K562 (cell line): ENCODE data around the gene CREB5. TPM values are rescaled to one million over a fixed set of nuclear protein-coding genes. Genes with fewer than 3 reads are reported as not detected.

Experiments
- ATAC-seq: fragments of 200-7000 bp; cut with Tn5 transposase; 3 replicates; pipeline ENCODE4 v1.9.1; 2020; ENCODE audit warnings: moderate library complexity
- BruUV-seq: library from RNA; stranded (reverse); fragments of 400-500 nt; replicated peaks from 2 replicates; lab custom pipeline; 2021; lab: Mats Ljungman, UMichigan
- CTCF ChIA-PET: fragments of 300-600 bp; formaldehyde crosslinking; extraction: SDS; loops from one replicate; lab custom pipeline; 2021; ENCODE audit warnings: low intra/inter-chr PET ratio; lab: Yijun Ruan, JAX
- POLR2A ChIA-PET: fragments of 300-600, 350-650 bp; sonication (Branson Sonifier 250); formaldehyde crosslinking; extraction: SDS; loops from one replicate; lab custom pipeline; 2021; ENCODE audit warnings: antibody characterized with exemption, inconsistent platforms; lab: Yijun Ruan, JAX
- DNase-seq, 4 experiments: peaks; one replicate each; pipeline versions ENCODE4 v3.0.0 to v3.0.0-alpha.2; 2011 to 2018; ENCODE audit warnings: low spot score in 3 of 4, mixed read lengths in 3 of 4; ENCODE audit errors: extremely low read depth in 1 of 4
- FAIRE-seq: peaks from 2 replicates; lab custom pipeline; 2011; peaks lifted over from hg19 to GRCh38; lab: Jason Lieb, UNC
- H2AFZ ChIP-seq: 2 replicates; pipeline ENCODE4 v1.6.0; 2011; ENCODE audit warnings: low read depth, low read length, control low read depth, inconsistent platforms
- H3K27ac ChIP-seq: fragments of 200-600 bp; 3 replicates; pipeline ENCODE4 v1.8.0; 2011; ENCODE audit warnings: low read depth, mild to moderate bottlenecking, control low read depth, inconsistent platforms, low read length, moderate library complexity, mixed read lengths; ENCODE audit errors: extremely low read depth
- H3K27me3 ChIP-seq, 2 experiments: fragments of 300-600 bp in 1 of 2; 2 replicates in 1 of 2; 3 replicates in 1 of 2; pipeline versions ENCODE4 v1.6.0 to v1.8.0; 2011; ENCODE audit warnings: inconsistent platforms in 2 of 2, low read length in 2 of 2, mild to moderate bottlenecking in 1 of 2, mixed read lengths in 1 of 2, moderate library complexity in 1 of 2; ENCODE audit not compliant: control insufficient read depth in 2 of 2, insufficient read depth in 2 of 2
- H3K36me3 ChIP-seq: fragments of 300-600 bp; 3 replicates; pipeline ENCODE4 v1.8.0; 2011; ENCODE audit warnings: mild to moderate bottlenecking, low read length, inconsistent platforms; ENCODE audit not compliant: control insufficient read depth, insufficient read depth
- H3K4me1 ChIP-seq, 2 experiments: fragments of 200-600 bp in 1 of 2; replicated peaks in 1 of 2; 2 replicates in 1 of 2; 3 replicates in 1 of 2; pipeline versions ENCODE4 v1.5.1 to v1.8.0; 2011; ENCODE audit warnings: inconsistent platforms in 2 of 2, low read length in 2 of 2, mild to moderate bottlenecking in 1 of 2, mixed read lengths in 1 of 2, moderate library complexity in 1 of 2; ENCODE audit not compliant: control insufficient read depth in 2 of 2, insufficient read depth in 2 of 2
- H3K4me2 ChIP-seq: 2 replicates; pipeline ENCODE4 v1.6.1; 2011; ENCODE audit warnings: low read length, control low read depth, inconsistent platforms, mixed read lengths; ENCODE audit not compliant: insufficient read depth
- H3K4me3 ChIP-seq: fragments of 200-600 bp; sonication (generic), shearing (Covaris generic); 2 replicates; pipeline ENCODE4 v1.5.1; 2016; ENCODE audit warnings: control low read depth, inconsistent platforms
- H3K79me2 ChIP-seq: fragments of 200-600 bp; 3 replicates; pipeline ENCODE4 v1.8.0; 2011; ENCODE audit warnings: low read length, inconsistent platforms; ENCODE audit not compliant: control insufficient read depth, insufficient read depth
- H3K9ac ChIP-seq, 2 experiments: 2 replicates each; pipeline versions ENCODE4 v1.6.0 to v1.6.1; 2011; ENCODE audit warnings: low read depth in 2 of 2, low read length in 2 of 2, control low read depth in 1 of 2, inconsistent platforms in 1 of 2, mild to moderate bottlenecking in 1 of 2, mixed read lengths in 1 of 2; ENCODE audit not compliant: insufficient read depth in 1 of 2
- H3K9me1 ChIP-seq: one replicate; pipeline ENCODE4 v1.6.0; 2011; ENCODE audit warnings: inconsistent platforms, mild to moderate bottlenecking, low read length, moderate library complexity; ENCODE audit not compliant: control insufficient read depth, insufficient read depth
- H3K9me3 ChIP-seq: replicated peaks from 2 replicates; pipeline ENCODE4 v1.5.1; 2011; ENCODE audit warnings: low read depth, low read length, inconsistent platforms; ENCODE audit not compliant: control insufficient read depth, insufficient read depth
- H4K20me1 ChIP-seq: replicated peaks from 2 replicates; pipeline ENCODE4 v1.6.1; 2011; ENCODE audit warnings: low read length, inconsistent platforms, mixed read lengths; ENCODE audit not compliant: control insufficient read depth, insufficient read depth
- GMEB1 ChIP-seq: fragments of 250-450 bp; sonication (Bioruptor Pico); IDR thresholded peaks from 2 replicates; pipeline ENCODE4 v1.4.0; 2020; ENCODE audit warnings: mild to moderate bottlenecking
- GTF2F1 ChIP-seq: IDR thresholded peaks from 2 replicates; pipeline ENCODE4 v1.6.1; 2011; ENCODE audit warnings: low read depth, low read length, improper control_type of control experiment
- NCOA1 ChIP-seq: fragments of 450-650 bp; IDR thresholded peaks from 2 replicates; pipeline ENCODE4 v1.6.1; 2016; ENCODE audit warnings: low read depth
- TCF15 ChIP-seq: fragments of 250-450 bp; sonication (Bioruptor Pico); IDR thresholded peaks from 2 replicates; pipeline ENCODE4 v1.8.0; 2022; ENCODE audit warnings: moderate library complexity, mild to moderate bottlenecking, inconsistent platforms
- XRCC5 ChIP-seq: fragments of 200-400 bp; formaldehyde crosslinking; IDR thresholded peaks from 2 replicates; pipeline ENCODE4 v1.6.1; 2017; ENCODE audit warnings: low read depth, mild to moderate bottlenecking, low read length
- YY1 ChIP-seq, 3 experiments: IDR thresholded peaks; 2 replicates each; pipeline ENCODE4 v1.6.1; 2011; ENCODE audit warnings: low read length in 2 of 3, mild to moderate bottlenecking in 2 of 3, moderate library complexity in 2 of 3, borderline replicate concordance in 1 of 3, control low read depth in 1 of 3, low read depth in 1 of 3; ENCODE audit not compliant: insufficient read depth in 3 of 3, insufficient replicate concordance in 2 of 3, control insufficient read depth in 1 of 3, insufficient read length in 1 of 3; ENCODE audit errors: extremely low read depth in 1 of 3
- ZFP1 ChIP-seq: fragments of 450-650 bp; formaldehyde crosslinking; IDR thresholded peaks from 2 replicates; pipeline ENCODE4 v1.4.0; 2020; ENCODE audit warnings: mild to moderate bottlenecking, mixed read lengths
- ZNF3 ChIP-seq: fragments of 250-450 bp; sonication (Bioruptor Pico); IDR thresholded peaks from 2 replicates; pipeline ENCODE4 v1.5.0; 2021; ENCODE audit warnings: mild to moderate bottlenecking, moderate library complexity
- ZNF444 ChIP-seq: fragments of 250-450 bp; sonication (Bioruptor Pico); IDR thresholded peaks from 2 replicates; pipeline ENCODE4 v1.4.0; 2020; ENCODE audit warnings: mild to moderate bottlenecking, moderate library complexity
- WGBS: fragments of 100-300 bp; shearing (Covaris generic); methylation state at CpG from one replicate; pipeline ENCODE4 v1.1.6; 2016; ENCODE audit warnings: low coverage, mixed read lengths; ENCODE audit not compliant: insufficient coverage; ENCODE audit errors: missing lambda C conversion rate; 5-methylcytosine and 5-hydroxymethylcytosine counted together
- in situ Hi-C: fragments of 300-500 bp; cut with MboI; formaldehyde crosslinking; loops from 4 replicates; pipeline ENCODE4 v1.15.0; 2018; ENCODE audit warnings: inconsistent platforms, mixed read lengths
- intact Hi-C: fragments of 100-400 bp; cut with micrococcal nuclease; formaldehyde crosslinking; loops from 2 replicates; pipeline ENCODE4 v1.14.2; 2022
- polyA plus RNA-seq, 8 experiments: library from polyadenylated mRNA; depleted of rRNA in 4 of 8; stranded (reverse) in 5 of 8; unstranded in 3 of 8; fragments of >200 nt; fragmentation: Nextera tagmentation in 2 of 8; fragmentation: Illumina TruSeq in 1 of 8; extraction: Ambion mirVana in 2 of 8; extraction: Trizol in 1 of 8; gene quantifications; 2 replicates each; pipeline versions ENCODE4 v1.2.1 to v1.2.3, GENCODE V29; 2011 to 2014; ENCODE audit warnings: inconsistent platforms in 1 of 8, missing spikeins in 1 of 8
- total RNA-seq, 7 experiments: library from RNA; depleted of rRNA in 6 of 7; stranded (reverse); fragments of >200 nt in 6 of 7; fragmentation: Illumina TruSeq in 2 of 7; extraction: Trizol in 2 of 7; gene quantifications; 2 replicates each; pipeline versions ENCODE4 v1.2.1 to v1.2.3, GENCODE V29; 2011 to 2021; ENCODE audit warnings: low replicate concordance in 1 of 7
- TF ChIP-seq, protein P1 (sequence below): fragments of 450-650 bp; conservative IDR thresholded peaks from 2 replicates; pipeline ENCODE4 v1.6.1; 2016; ENCODE audit warnings: missing genetic modification characterization, low read depth, mild to moderate bottlenecking, missing compliant biosample characterization, moderate library complexity
- TF ChIP-seq, protein P2 (sequence below): sonication (generic); IDR thresholded peaks from 2 replicates; pipeline ENCODE4 v1.6.1; 2016
- TF ChIP-seq, protein P3 (sequence below): sonication (generic); formaldehyde crosslinking; IDR thresholded peaks from 2 replicates; pipeline ENCODE4 v1.8.1; 2023; ENCODE audit warnings: mild to moderate bottlenecking, missing genetic modification reagents

CREB5 gene
- total and polyA plus RNA-seq, 9 of the 15 experiments (the other 6 are each of a cell fraction or from before 2014, with no cell fraction given), result 0.33 to 6.4 (median 1.8) TPM

GRCh38 chr7:28617308-28617880 is 205.1 kb downstream of the CREB5 start:
- Histone ChIP-seq H3K9me1 (no peaks in the 10 kb centered on the region), H3K36me3 (no peaks in the 10 kb centered on the region), H3K79me2 (no peaks in the 10 kb centered on the region), H2AFZ (no peak overlapping the region), H3K9me3 (no peaks in the 10 kb centered on the region), H4K20me1 (no peaks in the 10 kb centered on the region; the same call in 1 of the 2 replicates), H3K4me2 (no peak overlapping the region), H3K4me3 (no peak overlapping the region), H3K9ac (no peak overlapping the region), H3K27me3 (no peaks in the 10 kb centered on the region), H3K4me1 (no peaks in the 10 kb centered on the region), H3K27ac (no peak overlapping the region)
- no TSS peak for BruUV-seq
- ChIA-PET CTCF (no interaction called here), POLR2A (no interaction called here)
- intact Hi-C loops (loop anchor here (5.0 kb wide), 1 partner anchor 235 kb away; no protein-coding TSS in a partner anchor), in situ Hi-C loops (no loop called here)
- FAIRE-seq (no peak), DNase-seq (no peak), ATAC-seq (no peak)
- WGBS, result 0% methylated on average over 2 of the region's 2 CpGs
- TF ChIP-seq, protein P1, sequence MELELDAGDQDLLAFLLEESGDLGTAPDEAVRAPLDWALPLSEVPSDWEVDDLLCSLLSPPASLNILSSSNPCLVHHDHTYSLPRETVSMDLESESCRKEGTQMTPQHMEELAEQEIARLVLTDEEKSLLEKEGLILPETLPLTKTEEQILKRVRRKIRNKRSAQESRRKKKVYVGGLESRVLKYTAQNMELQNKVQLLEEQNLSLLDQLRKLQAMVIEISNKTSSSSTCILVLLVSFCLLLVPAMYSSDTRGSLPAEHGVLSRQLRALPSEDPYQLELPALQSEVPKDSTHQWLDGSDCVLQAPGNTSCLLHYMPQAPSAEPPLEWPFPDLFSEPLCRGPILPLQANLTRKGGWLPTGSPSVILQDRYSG (tag), result no peak
- TF ChIP-seq, protein P2, sequence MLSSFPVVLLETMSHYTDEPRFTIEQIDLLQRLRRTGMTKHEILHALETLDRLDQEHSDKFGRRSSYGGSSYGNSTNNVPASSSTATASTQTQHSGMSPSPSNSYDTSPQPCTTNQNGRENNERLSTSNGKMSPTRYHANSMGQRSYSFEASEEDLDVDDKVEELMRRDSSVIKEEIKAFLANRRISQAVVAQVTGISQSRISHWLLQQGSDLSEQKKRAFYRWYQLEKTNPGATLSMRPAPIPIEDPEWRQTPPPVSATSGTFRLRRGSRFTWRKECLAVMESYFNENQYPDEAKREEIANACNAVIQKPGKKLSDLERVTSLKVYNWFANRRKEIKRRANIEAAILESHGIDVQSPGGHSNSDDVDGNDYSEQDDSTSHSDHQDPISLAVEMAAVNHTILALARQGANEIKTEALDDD, result no peak
- TF ChIP-seq, protein P3, sequence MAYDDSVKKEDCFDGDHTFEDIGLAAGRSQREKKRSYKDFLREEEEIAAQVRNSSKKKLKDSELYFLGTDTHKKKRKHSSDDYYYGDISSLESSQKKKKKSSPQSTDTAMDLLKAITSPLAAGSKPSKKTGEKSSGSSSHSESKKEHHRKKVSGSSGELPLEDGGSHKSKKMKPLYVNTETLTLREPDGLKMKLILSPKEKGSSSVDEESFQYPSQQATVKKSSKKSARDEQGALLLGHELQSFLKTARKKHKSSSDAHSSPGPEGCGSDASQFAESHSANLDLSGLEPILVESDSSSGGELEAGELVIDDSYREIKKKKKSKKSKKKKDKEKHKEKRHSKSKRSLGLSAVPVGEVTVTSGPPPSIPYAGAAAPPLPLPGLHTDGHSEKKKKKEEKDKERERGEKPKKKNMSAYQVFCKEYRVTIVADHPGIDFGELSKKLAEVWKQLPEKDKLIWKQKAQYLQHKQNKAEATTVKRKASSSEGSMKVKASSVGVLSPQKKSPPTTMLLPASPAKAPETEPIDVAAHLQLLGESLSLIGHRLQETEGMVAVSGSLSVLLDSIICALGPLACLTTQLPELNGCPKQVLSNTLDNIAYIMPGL (CRISPR knock-in tag), result no peak
- TF ChIP-seq TCF15 (CRISPR knock-in tag) (no peak), ZFP1 (CRISPR knock-in tag) (no peak), GMEB1 (CRISPR knock-in tag) (no peak), NCOA1 (no peak), YY1 (IDR thresholded peaks at IDR 0.05; ENCODE audit: borderline replicate concordance in 1 of 3, control insufficient read depth in 1 of 3, extremely low read depth in 1 of 3, insufficient read depth in 3 of 3, insufficient read length in 1 of 3, insufficient replicate concordance in 2 of 3, low read depth in 1 of 3, low read length in 2 of 3) (no peak), ZNF444 (CRISPR knock-in tag) (no peak), ZNF3 (CRISPR knock-in tag) (no peak), XRCC5 (no peak), GTF2F1 (no peak)
